GM12892 (cell line): Measurements from ENCODE around the gene UBE4B.

Experiments
- POLR2A ChIP-seq: IDR thresholded peaks from 2 replicates; pipeline ENCODE4 v1.6.1; 2011; ENCODE audit warnings: low read depth, low read length, control low read depth
- POLR2AphosphoS5 ChIP-seq: IDR thresholded peaks from 2 replicates; pipeline ENCODE4 v1.6.1; 2011; ENCODE audit warnings: low read depth, low read length, control low read depth

DNA sequence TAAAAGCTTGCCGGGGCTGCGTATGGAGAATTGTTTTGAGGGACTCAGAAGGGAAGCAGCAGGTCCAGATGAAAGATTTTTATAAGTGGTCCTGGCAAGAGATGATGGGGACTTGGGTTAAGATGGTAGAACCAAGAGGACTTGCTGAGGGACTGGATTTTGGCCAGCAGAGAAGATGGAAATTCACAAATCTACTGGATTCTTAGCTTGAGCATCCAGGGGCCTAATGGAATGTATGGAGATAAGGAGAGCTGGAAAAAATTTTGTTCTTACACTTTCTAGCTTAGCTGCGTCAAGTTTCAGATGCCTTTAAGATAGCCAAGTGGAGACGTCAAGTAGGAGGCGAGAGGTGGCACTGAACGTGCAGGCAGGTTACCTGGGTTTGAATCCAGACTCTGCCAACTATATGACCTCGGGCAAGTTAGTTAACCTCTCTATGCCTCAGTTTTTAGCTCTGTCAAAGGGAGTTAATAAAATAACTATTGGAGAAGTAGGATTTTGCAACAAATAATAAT, 39.1 kb upstream of the UBE4B start:
- TF ChIP-seq POLR2A = no peak
- TF ChIP-seq POLR2AphosphoS5 = no peak
